Mammary epithelial cell (primary cell): ENCODE data around the gene CPD.

Source experiments
- EZH2 ChIP-seq: IDR thresholded peaks from 2 replicates; pipeline ENCODE4 v1.6.1; 2012; ENCODE audit warnings: low read length, inconsistent platforms, borderline replicate concordance
- TF ChIP-seq, protein P1 (sequence below), 2 donors: IDR thresholded peaks in 1 of 2; conservative IDR thresholded peaks in 1 of 2; 2 replicates each; pipeline ENCODE4 v1.5.1; 2011 to 2012; ENCODE audit warnings: inconsistent platforms in 2 of 2, low read length in 2 of 2, mild to moderate bottlenecking in 2 of 2, control low read depth in 1 of 2, low read depth in 1 of 2; ENCODE audit not compliant: insufficient read depth in 1 of 2; ENCODE audit errors: extremely low read depth in 1 of 2

- TF ChIP-seq, protein P1, sequence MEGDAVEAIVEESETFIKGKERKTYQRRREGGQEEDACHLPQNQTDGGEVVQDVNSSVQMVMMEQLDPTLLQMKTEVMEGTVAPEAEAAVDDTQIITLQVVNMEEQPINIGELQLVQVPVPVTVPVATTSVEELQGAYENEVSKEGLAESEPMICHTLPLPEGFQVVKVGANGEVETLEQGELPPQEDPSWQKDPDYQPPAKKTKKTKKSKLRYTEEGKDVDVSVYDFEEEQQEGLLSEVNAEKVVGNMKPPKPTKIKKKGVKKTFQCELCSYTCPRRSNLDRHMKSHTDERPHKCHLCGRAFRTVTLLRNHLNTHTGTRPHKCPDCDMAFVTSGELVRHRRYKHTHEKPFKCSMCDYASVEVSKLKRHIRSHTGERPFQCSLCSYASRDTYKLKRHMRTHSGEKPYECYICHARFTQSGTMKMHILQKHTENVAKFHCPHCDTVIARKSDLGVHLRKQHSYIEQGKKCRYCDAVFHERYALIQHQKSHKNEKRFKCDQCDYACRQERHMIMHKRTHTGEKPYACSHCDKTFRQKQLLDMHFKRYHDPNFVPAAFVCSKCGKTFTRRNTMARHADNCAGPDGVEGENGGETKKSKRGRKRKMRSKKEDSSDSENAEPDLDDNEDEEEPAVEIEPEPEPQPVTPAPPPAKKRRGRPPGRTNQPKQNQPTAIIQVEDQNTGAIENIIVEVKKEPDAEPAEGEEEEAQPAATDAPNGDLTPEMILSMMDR (conservative IDR thresholded peaks at IDR 0.05 in 1 of 2, IDR thresholded peaks at IDR 0.05 in 1 of 2; ENCODE audit: extremely low read depth in 1 of 2, insufficient read depth in 1 of 2, low read depth in 1 of 2, low read length in 2 of 2), result no peak
- TF ChIP-seq EZH2, result no peak
These were observed 44.3 kb upstream of the CPD start for GRCh38 chr17:30334421-30334820.
